Measurements from ENCODE around the gene ZNF597.
"Not testable (repeated sequence)": the region's sequence is repeated elsewhere in the genome, so short reads cannot be mapped to it uniquely, and the experiment has no call there.

GRCh38 chr16:3474870-3475269, 31.6 kb upstream of the ZNF597 start:
- TF ChIP-seq EZH2 (IDR thresholded peaks at IDR 0.05; ENCODE audit: borderline replicate concordance, low read length); CTCF (IDR thresholded peaks at IDR 0.05; ENCODE audit: low read length): not testable (repeated sequence)
